ENCODE data around the gene KCNJ6.
"Not testable (repeated sequence)": the region's sequence is repeated elsewhere in the genome, so short reads cannot be mapped to it uniquely, and the experiment has no call there.

The KCNJ6 gene

DNA sequence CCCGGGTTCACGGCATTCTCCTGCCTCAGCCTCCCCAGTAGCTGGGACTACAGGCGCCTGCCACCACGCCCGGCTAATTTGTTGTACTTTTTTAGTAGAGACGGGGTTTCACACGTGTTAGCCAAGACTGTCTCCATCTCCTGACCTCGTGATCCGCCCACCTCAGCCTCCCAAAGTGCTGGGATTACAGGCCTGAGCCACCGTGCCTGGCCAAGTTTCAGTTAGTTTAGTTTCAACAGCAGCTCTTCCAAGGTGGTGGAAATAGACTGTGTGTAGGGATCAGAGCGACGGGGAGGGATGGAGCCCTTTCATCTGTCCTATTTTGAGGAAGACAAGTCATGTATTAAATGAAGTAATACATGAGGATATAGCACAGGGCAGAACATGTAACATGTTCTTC is 269.5 kb downstream of the KCNJ6 start:
- not testable (repeated sequence) for H3K36me3 ChIP-seq (ENCODE audit: insufficient read depth, low read depth, low read length); H3K27me3 ChIP-seq (ENCODE audit: insufficient read depth, low read length); H3K4me1 ChIP-seq (ENCODE audit: insufficient read depth, low read length); H3K27ac ChIP-seq (ENCODE audit: low read length); H3K9me3 ChIP-seq (ENCODE audit: insufficient read depth, low read depth, low read length); H3K9ac ChIP-seq (ENCODE audit: low read depth, low read length); H3K4me3 ChIP-seq (ENCODE audit: low read length)

DNA sequence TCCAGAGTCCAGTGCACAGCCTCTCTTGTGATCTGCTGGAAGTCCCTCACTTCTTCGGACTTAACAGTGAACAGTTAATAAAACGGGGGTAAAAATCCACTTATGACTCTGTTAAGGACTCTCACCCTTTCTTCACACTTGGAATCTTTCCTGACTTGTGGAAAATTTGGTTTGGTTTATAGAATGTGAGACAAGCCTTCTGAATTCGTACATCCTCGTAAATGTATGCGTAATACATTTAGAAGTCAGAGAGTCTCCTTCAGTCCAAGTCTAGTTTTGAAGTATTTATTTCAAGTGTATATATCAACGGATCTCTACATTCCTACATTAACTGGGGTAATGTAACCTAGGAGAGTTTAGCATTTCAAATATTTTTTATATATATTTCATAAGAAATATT is 270.4 kb downstream of the KCNJ6 start:
- Histone ChIP-seq H3K9me3 (ENCODE audit: insufficient read depth, low read depth, low read length) (no peaks in the 10 kb centered on the region), H3K27ac (ENCODE audit: low read length) (no peak overlapping the region), H3K4me1 (ENCODE audit: insufficient read depth, low read length) (peaks cover 5% of the 10 kb centered on the region; the same call in 1 of the 2 replicates), H3K36me3 (ENCODE audit: insufficient read depth, low read depth, low read length) (no peaks in the 10 kb centered on the region), H3K27me3 (ENCODE audit: insufficient read depth, low read length) (no peaks in the 10 kb centered on the region), H3K9ac (ENCODE audit: low read depth, low read length) (no peak overlapping the region), H3K4me3 (ENCODE audit: low read length) (no peak overlapping the region)

DNA sequence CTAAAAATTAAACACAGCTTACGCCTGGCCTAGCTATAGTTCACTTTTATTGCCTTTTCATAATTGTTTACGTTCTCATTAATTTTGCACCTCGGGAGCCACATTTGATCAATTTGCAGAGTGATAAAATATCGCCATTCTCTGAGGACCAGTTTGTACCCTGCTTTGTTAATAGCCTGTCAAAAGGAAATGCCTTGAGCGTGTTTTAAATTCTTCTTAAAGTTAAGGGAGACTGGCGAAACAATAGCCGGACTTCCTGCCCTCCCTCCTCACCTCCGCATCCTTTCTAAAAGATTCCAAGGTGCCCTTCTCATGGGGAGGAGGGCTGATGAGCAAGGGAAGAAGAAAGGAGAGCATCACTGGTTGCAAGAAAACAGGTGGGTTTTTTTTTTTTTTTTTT is 271.6 kb downstream of the KCNJ6 start:
- Histone ChIP-seq H3K9ac (ENCODE audit: low read depth, low read length) (no peak overlapping the region), H3K27me3 (ENCODE audit: insufficient read depth, low read length) (no peaks in the 10 kb centered on the region), H3K27ac (ENCODE audit: low read length) (no peak overlapping the region), H3K36me3 (ENCODE audit: insufficient read depth, low read depth, low read length) (no peaks in the 10 kb centered on the region), H3K4me1 (ENCODE audit: insufficient read depth, low read length) (peaks cover 5% of the 10 kb centered on the region; the same call in 1 of the 2 replicates), H3K9me3 (ENCODE audit: insufficient read depth, low read depth, low read length) (no peaks in the 10 kb centered on the region), H3K4me3 (ENCODE audit: low read length) (no peak overlapping the region)

DNA sequence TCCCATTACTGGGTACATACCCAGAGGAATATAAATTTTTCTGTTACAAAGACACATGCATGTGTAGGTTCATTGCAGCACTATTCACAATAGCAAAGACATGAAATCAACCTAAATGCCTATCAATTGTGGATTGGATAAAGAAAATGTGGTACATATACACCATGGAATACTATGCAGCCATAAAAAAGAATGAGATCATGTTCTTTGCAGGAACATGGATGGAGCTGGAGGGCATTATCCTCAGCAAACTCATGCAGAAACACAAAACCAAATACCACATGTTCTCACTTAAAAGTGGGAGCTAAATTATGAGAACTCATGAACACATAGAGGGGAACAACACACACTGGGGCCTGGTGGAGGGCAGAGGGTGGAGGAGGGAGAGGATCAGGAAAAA is 272.4 kb downstream of the KCNJ6 start:
- H3K27me3 ChIP-seq (ENCODE audit: insufficient read depth, low read length); H3K27ac ChIP-seq (ENCODE audit: low read length); H3K36me3 ChIP-seq (ENCODE audit: insufficient read depth, low read depth, low read length); H3K4me1 ChIP-seq (ENCODE audit: insufficient read depth, low read length); H3K4me3 ChIP-seq (ENCODE audit: low read length); H3K9ac ChIP-seq (ENCODE audit: low read depth, low read length); H3K9me3 ChIP-seq (ENCODE audit: insufficient read depth, low read depth, low read length): not testable (repeated sequence)

DNA sequence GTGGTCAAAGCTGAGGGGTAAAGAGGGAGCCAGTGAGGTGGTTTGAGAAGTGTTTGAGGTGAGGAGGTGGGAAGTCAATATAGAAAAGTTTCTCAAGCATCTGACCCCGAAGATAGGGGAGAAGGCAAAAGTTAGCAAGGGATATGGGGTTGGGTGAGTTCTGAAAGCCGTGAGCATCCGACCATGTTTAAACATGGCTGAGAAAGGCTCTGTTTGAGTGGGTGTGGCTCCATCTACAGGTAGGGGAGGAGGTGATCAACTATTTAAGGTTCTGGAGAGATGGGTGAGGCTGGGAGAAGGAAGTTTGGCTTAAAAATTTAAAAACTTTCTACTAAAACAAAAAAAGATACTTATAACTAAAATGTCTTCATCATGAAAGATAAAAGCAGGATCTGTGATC is 273.8 kb downstream of the KCNJ6 start:
- no peaks in the 10 kb centered on the region for H3K9me3 ChIP-seq (ENCODE audit: insufficient read depth, low read depth, low read length)
- no peak overlapping the region for H3K27ac ChIP-seq (ENCODE audit: low read length)
- no peaks in the 10 kb centered on the region for H3K27me3 ChIP-seq (ENCODE audit: insufficient read depth, low read length)
- peaks cover 5% of the 10 kb centered on the region; the same call in 1 of the 2 replicates for H3K4me1 ChIP-seq (ENCODE audit: insufficient read depth, low read length)
- H3K4me3 ChIP-seq (ENCODE audit: low read length), result no peak overlapping the region
- H3K9ac ChIP-seq (ENCODE audit: low read depth, low read length), result no peak overlapping the region
- H3K36me3 ChIP-seq (ENCODE audit: insufficient read depth, low read depth, low read length), result no peaks in the 10 kb centered on the region

DNA sequence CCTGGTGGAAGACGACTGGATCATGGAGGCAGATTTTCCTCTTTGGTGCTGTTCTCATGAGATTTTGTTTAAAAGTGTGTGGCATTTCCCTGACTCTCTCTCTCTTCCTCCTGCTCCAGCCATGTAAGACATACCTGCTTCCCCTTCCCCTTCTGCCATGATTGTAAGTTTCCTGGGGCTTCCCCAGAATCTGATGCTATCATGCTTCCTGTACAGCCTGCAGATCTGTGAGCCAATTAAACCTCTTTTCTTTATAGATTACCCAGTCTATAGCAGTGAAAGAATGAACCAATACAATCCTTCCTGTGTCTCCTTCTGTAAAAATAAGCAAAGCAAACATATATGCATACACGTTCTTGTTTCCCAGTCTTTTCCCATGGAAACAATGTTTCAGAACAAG is 276.5 kb downstream of the KCNJ6 start:
- Histone ChIP-seq H3K27ac (ENCODE audit: low read length) (no peak overlapping the region), H3K9ac (ENCODE audit: low read depth, low read length) (no peak overlapping the region), H3K4me3 (ENCODE audit: low read length) (no peak overlapping the region), H3K4me1 (ENCODE audit: insufficient read depth, low read length) (peaks cover 5% of the 10 kb centered on the region; the same call in 1 of the 2 replicates), H3K27me3 (ENCODE audit: insufficient read depth, low read length) (no peaks in the 10 kb centered on the region), H3K9me3 (ENCODE audit: insufficient read depth, low read depth, low read length) (no peaks in the 10 kb centered on the region), H3K36me3 (ENCODE audit: insufficient read depth, low read depth, low read length) (no peaks in the 10 kb centered on the region)

DNA sequence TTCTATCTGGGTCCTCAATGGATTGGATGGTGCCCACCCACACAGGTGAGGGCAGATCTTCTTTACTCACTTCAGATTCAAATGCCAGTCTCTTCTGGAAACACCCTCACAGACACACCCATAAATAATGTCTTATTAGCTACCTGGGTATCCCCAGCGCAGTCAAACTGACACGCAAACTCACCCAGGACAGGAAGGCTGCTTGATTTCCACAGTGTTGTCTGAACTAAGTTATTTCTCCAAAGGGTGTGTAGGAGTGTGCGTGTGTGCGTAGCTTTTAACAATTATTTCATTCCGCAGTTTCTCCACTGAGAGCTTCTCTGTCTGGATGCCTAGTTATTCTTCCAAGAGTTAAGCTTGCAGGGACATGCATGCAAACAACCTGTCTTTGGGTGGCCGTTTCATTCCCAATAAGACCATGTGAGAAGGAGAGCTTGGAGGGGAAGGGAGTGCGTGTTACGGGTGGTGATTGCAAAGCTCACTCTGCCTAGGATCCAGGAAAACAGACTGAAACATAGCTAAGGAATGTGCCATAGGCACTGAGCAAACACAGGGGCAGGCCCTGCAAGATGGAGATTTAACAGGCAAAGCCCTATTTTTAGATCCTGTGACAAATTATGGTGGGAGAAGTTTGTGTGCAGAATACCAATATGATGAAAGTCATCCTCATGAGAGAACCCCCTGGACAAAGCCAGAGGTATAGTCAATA is 280.0 kb downstream of the KCNJ6 start:
- Histone ChIP-seq H3K9ac (ENCODE audit: low read depth, low read length) (no peak overlapping the region), H3K9me3 (ENCODE audit: insufficient read depth, low read depth, low read length) (peaks cover 5% of the 10 kb centered on the region; the same call in 1 of the 2 replicates), H3K4me1 (ENCODE audit: insufficient read depth, low read length) (peaks cover 4% of the 10 kb centered on the region; the same call in 1 of the 2 replicates), H3K4me3 (ENCODE audit: low read length) (no peak overlapping the region), H3K36me3 (ENCODE audit: insufficient read depth, low read depth, low read length) (no peaks in the 10 kb centered on the region), H3K27me3 (ENCODE audit: insufficient read depth, low read length) (no peaks in the 10 kb centered on the region), H3K27ac (ENCODE audit: low read length) (no peak overlapping the region)

DNA sequence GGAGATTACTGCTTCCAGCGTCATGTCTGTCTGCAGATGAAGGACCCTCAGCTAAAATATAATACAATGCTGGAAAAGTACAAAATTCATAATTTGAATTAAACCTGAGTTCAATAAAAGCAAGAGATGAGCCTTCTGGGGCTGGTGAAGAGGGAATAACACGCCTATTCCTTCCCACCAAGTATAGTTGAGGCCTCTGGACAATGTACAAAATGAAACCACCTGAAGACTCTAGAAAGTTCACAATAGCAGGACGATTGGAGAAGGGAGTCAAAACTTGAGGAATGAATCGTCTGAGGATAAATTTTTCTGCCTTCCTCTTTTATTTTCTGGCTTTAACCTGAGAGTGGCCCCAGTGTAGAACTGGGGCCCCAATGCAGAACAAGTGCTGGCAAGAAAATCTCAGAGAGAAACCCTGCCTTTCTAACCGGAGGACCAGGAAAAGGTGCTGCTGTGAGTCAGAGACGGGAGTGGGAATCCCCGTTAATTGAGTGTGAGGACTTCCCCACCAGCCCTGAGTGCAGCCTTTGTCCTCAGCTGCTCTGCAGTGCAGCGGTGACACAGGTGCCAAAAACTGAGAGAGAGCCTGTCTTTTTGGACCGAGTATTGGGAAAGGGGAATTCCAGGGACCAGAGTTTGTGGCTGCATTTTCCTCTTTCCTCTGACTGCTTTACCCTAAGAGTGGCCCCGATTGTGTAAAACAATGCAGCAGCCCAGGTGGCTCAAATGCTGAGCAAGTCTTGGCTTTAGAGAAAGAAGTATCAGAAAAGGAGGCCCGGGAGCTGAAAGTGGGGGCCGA is 284.7 kb downstream of the KCNJ6 start:
- peaks cover 10% of the 10 kb centered on the region; the same call in 1 of the 2 replicates for H3K9me3 ChIP-seq (ENCODE audit: insufficient read depth, low read depth, low read length)
- H3K4me1 ChIP-seq (ENCODE audit: insufficient read depth, low read length), result peaks cover 16% of the 10 kb centered on the region; the same call in 1 of the 2 replicates
- H3K27ac ChIP-seq (ENCODE audit: low read length), result peak overlapping the region; percentile 88
- H3K27me3 ChIP-seq (ENCODE audit: insufficient read depth, low read length), result no peaks in the 10 kb centered on the region
- peak overlapping the region; percentile 73; the same call in 1 of the 2 replicates for H3K9ac ChIP-seq (ENCODE audit: low read depth, low read length)
- peak overlapping the region; percentile 28; the same call in 1 of the 2 replicates for H3K4me3 ChIP-seq (ENCODE audit: low read length)
- H3K36me3 ChIP-seq (ENCODE audit: insufficient read depth, low read depth, low read length), result no peaks in the 10 kb centered on the region; the same call in 1 of the 2 replicates

DNA sequence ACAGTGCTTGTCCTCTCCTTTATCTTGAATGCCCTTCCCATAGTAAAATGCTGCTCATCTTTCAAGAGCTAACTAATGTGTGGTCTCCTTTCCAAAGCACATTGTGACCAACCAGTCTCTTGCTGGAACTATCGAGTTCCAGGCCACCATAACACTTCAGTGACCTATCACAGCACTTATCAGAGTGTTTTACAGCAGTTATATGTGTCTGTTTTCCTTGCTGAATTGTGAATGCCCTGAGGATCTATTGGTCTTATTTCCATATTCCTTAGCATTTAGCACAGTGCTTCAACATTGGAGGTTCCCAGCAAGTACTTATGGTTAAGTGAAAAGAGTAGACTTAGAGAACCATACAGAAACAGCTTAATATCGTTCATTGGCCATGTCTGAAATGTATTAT is 285.4 kb downstream of the KCNJ6 start:
- Histone ChIP-seq H3K9me3 (ENCODE audit: insufficient read depth, low read depth, low read length) (peaks cover 10% of the 10 kb centered on the region; the same call in 1 of the 2 replicates), H3K9ac (ENCODE audit: low read depth, low read length) (peak overlapping the region; percentile 7; the same call in 1 of the 2 replicates), H3K4me1 (ENCODE audit: insufficient read depth, low read length) (peaks cover 16% of the 10 kb centered on the region; the same call in 1 of the 2 replicates), H3K27ac (ENCODE audit: low read length) (peak overlapping the region; percentile 88), H3K27me3 (ENCODE audit: insufficient read depth, low read length) (no peaks in the 10 kb centered on the region), H3K36me3 (ENCODE audit: insufficient read depth, low read depth, low read length) (no peaks in the 10 kb centered on the region; the same call in 1 of the 2 replicates), H3K4me3 (ENCODE audit: low read length) (peak overlapping the region; percentile 28; the same call in 1 of the 2 replicates)

- Histone ChIP-seq H3K4me3 (ENCODE audit: low read length) (no peak overlapping the region), H3K27me3 (ENCODE audit: insufficient read depth, low read length) (no peaks in the 10 kb centered on the region), H3K9me3 (ENCODE audit: insufficient read depth, low read depth, low read length) (peaks cover 10% of the 10 kb centered on the region; the same call in 1 of the 2 replicates), H3K27ac (ENCODE audit: low read length) (no peak overlapping the region), H3K4me1 (ENCODE audit: insufficient read depth, low read length) (peaks cover 16% of the 10 kb centered on the region; the same call in 1 of the 2 replicates), H3K36me3 (ENCODE audit: insufficient read depth, low read depth, low read length) (no peaks in the 10 kb centered on the region; the same call in 1 of the 2 replicates), H3K9ac (ENCODE audit: low read depth, low read length) (no peak overlapping the region)
Observed at GRCh38 chr21:37628362-37628761, 287.9 kb downstream of the KCNJ6 start.

DNA sequence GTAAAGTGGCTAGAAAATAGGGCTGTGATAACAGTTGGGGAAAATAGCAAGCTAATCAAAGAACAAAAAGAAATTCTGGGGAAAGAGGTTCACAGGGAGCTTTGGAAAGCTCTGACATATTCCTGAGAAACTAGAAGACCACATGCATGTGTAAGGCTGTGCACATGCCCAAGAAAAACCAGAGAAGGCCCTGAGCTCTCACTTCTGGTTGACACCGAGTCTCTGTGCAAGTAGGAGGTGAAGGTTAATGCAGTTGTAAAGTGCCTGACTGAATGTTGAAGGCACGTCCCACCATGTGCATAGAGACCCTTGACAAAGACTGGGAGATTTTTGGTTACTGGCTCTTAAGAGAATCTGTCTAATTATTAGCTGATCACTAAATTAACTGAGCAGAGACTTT is 288.7 kb downstream of the KCNJ6 start:
- no peak overlapping the region for H3K9ac ChIP-seq (ENCODE audit: low read depth, low read length)
- no peaks in the 10 kb centered on the region for H3K27me3 ChIP-seq (ENCODE audit: insufficient read depth, low read length)
- H3K4me3 ChIP-seq (ENCODE audit: low read length), result no peak overlapping the region
- H3K4me1 ChIP-seq (ENCODE audit: insufficient read depth, low read length), result peaks cover 16% of the 10 kb centered on the region; the same call in 1 of the 2 replicates
- H3K36me3 ChIP-seq (ENCODE audit: insufficient read depth, low read depth, low read length), result no peaks in the 10 kb centered on the region; the same call in 1 of the 2 replicates
- 0 out of 2 replicates have a peak, but pooled peaks cover 6% of the 10 kb centered on the region for H3K9me3 ChIP-seq (ENCODE audit: insufficient read depth, low read depth, low read length)
- H3K27ac ChIP-seq (ENCODE audit: low read length), result no peak overlapping the region

All from iPS-20b (cell line).